K562 (cell line): ENCODE data around the gene RNU6-9. TPM values are rescaled to one million over a fixed set of nuclear protein-coding genes. Genes with fewer than 3 reads are reported as not detected.
A peak's percentile ranks its signal among the peaks of the same experiment; 100 is the strongest.

Experiments used
- ATF4 ChIP-seq: fragments of 450-650 bp; formaldehyde crosslinking; IDR thresholded peaks from 2 replicates; pipeline ENCODE4 v1.4.0; 2022; ENCODE audit warnings: mild to moderate bottlenecking, moderate library complexity
- CEBPB ChIP-seq: fragments of 450-650 bp; IDR thresholded peaks from 2 replicates; pipeline ENCODE4 v1.6.1; 2016; ENCODE audit warnings: missing genetic modification characterization, missing compliant biosample characterization
- HDAC6 ChIP-seq: IDR thresholded peaks from 2 replicates; pipeline ENCODE4 v1.6.1; 2012; ENCODE audit warnings: low read depth, mild to moderate bottlenecking, control low read depth, inconsistent platforms, low read length, moderate library complexity
- MAFG ChIP-seq: fragments of 450-650 bp; conservative IDR thresholded peaks from 2 replicates; pipeline ENCODE4 v1.6.1; 2016; ENCODE audit warnings: missing genetic modification characterization, missing compliant biosample characterization
- MEIS2 ChIP-seq: fragments of 450-650 bp; IDR thresholded peaks from 2 replicates; pipeline ENCODE4 v1.6.1; 2014; ENCODE audit warnings: mild to moderate bottlenecking; ENCODE audit not compliant: partially characterized antibody
- MXI1 ChIP-seq: IDR thresholded peaks from 2 replicates; pipeline ENCODE4 v1.6.1; 2011; ENCODE audit warnings: low read depth, mild to moderate bottlenecking, improper control_type of control experiment, low read length
- SIN3A ChIP-seq, 2 experiments: fragments of 150-350 bp in 1 of 2; IDR thresholded peaks; 2 replicates each; pipeline ENCODE4 v1.6.1; 2011 to 2016; ENCODE audit warnings: borderline replicate concordance in 2 of 2, low read depth in 2 of 2, low read length in 2 of 2, mild to moderate bottlenecking in 2 of 2, moderate library complexity in 2 of 2; ENCODE audit not compliant: control insufficient read depth in 1 of 2
- SIRT6 ChIP-seq: IDR thresholded peaks from one replicate; pipeline ENCODE4 v1.6.1; 2012; ENCODE audit warnings: low read depth, mild to moderate bottlenecking, control low read depth, inconsistent platforms, low read length, moderate library complexity
- SMARCA4 ChIP-seq: fragments of 450-650 bp; IDR thresholded peaks from 2 replicates; pipeline ENCODE4 v1.6.1; 2016
- TFAP4 ChIP-seq: sonication (generic); formaldehyde crosslinking; IDR thresholded peaks from 2 replicates; pipeline ENCODE4 v1.8.0; 2022; ENCODE audit warnings: missing genetic modification reagents, mild to moderate bottlenecking, moderate library complexity, borderline replicate concordance
- U2AF2 ChIP-seq: fragments of 200-400 bp; formaldehyde crosslinking; optimal IDR thresholded peaks from 2 replicates; pipeline ENCODE3; 2017; ENCODE audit warnings: low read depth, mild to moderate bottlenecking, low read length
- VEZF1 ChIP-seq: fragments of 200-800 bp; sonication (Bioruptor generic); IDR thresholded peaks from 2 replicates; pipeline ENCODE4 v1.6.1; 2017; ENCODE audit warnings: missing genetic modification characterization, missing compliant biosample characterization
- ZBTB43 ChIP-seq: sonication (generic); formaldehyde crosslinking; IDR thresholded peaks from 2 replicates; pipeline ENCODE4 v1.8.0; 2023; ENCODE audit warnings: mild to moderate bottlenecking, missing genetic modification reagents
- ZBTB7A ChIP-seq: IDR thresholded peaks from 2 replicates; pipeline ENCODE4 v1.6.1; 2011; ENCODE audit warnings: low read depth, mild to moderate bottlenecking, low read length, moderate library complexity, borderline replicate concordance; ENCODE audit not compliant: control insufficient read depth
- ZFPM2 ChIP-seq: fragments of 250-450 bp; sonication (Bioruptor Pico); IDR thresholded peaks from 2 replicates; pipeline ENCODE4 v1.5.1; 2022; ENCODE audit warnings: mild to moderate bottlenecking
- ZNF12 ChIP-seq: sonication (generic); formaldehyde crosslinking; IDR thresholded peaks from 2 replicates; pipeline ENCODE4 v1.4.0; 2020; ENCODE audit warnings: mild to moderate bottlenecking, missing genetic modification reagents
- ZNF212 ChIP-seq: fragments of 450-650 bp; formaldehyde crosslinking; IDR thresholded peaks from 2 replicates; pipeline ENCODE4 v1.4.0; 2020; ENCODE audit warnings: mild to moderate bottlenecking
- ZNF217 ChIP-seq: sonication (generic); formaldehyde crosslinking; IDR thresholded peaks from 2 replicates; pipeline ENCODE4 v1.8.0; 2022; ENCODE audit warnings: mild to moderate bottlenecking, missing genetic modification reagents
- ZNF316 ChIP-seq: fragments of 450-650 bp; IDR thresholded peaks from 2 replicates; pipeline ENCODE4 v1.6.1; 2016
- ZNF639 ChIP-seq, 2 experiments: fragments of 200-800 bp in 1 of 2; sonication (Bioruptor generic) in 1 of 2; sonication (generic) in 1 of 2; formaldehyde crosslinking in 1 of 2; IDR thresholded peaks in 1 of 2; conservative IDR thresholded peaks in 1 of 2; 2 replicates each; pipeline versions ENCODE4 v1.5.0 to v1.6.1; 2016 to 2020; ENCODE audit warnings: missing compliant biosample characterization in 1 of 2, missing genetic modification characterization in 1 of 2, missing genetic modification reagents in 1 of 2
- ZNF699 ChIP-seq: fragments of 250-450 bp; sonication (Bioruptor Pico); IDR thresholded peaks from 2 replicates; pipeline ENCODE4 v1.8.0; 2021; ENCODE audit warnings: mild to moderate bottlenecking, moderate library complexity; ENCODE audit not compliant: insufficient replicate concordance
- polyA plus RNA-seq, 8 experiments: library from polyadenylated mRNA; depleted of rRNA in 4 of 8; stranded (reverse) in 5 of 8; unstranded in 3 of 8; fragments of >200 nt; fragmentation: Nextera tagmentation in 2 of 8; fragmentation: Illumina TruSeq in 1 of 8; extraction: Ambion mirVana in 2 of 8; extraction: Trizol in 1 of 8; gene quantifications; 2 replicates each; pipeline versions ENCODE4 v1.2.1 to v1.2.3, GENCODE V29; 2011 to 2014; ENCODE audit warnings: inconsistent platforms in 1 of 8, missing spikeins in 1 of 8
- total RNA-seq, 7 experiments: library from RNA; depleted of rRNA in 6 of 7; stranded (reverse); fragments of >200 nt in 6 of 7; fragmentation: Illumina TruSeq in 2 of 7; extraction: Trizol in 2 of 7; gene quantifications; 2 replicates each; pipeline versions ENCODE4 v1.2.1 to v1.2.3, GENCODE V29; 2011 to 2021; ENCODE audit warnings: low replicate concordance in 1 of 7

Gene RNU6-9
- total and polyA plus RNA-seq, 9 of the 15 experiments (the other 6 are each of a cell fraction or from before 2014, with no cell fraction given), result not detected

GRCh38 chr19:927351-927779, 34.1 kb downstream of the RNU6-9 start (continued):
- TF ChIP-seq ZBTB43 (CRISPR knock-in tag) (no peak), SIN3A (IDR thresholded peaks at IDR 0.05; ENCODE audit: borderline replicate concordance in 2 of 2, control insufficient read depth in 1 of 2, low read depth in 2 of 2, low read length in 2 of 2) (peak in 1 of 2 experiments; percentile 43; a peak in 1 of 4 replicates), CEBPB (tag) (no peak), SIRT6 (no peak), ZFPM2 (CRISPR knock-in tag) (no peak), MEIS2 (no peak), ZNF212 (CRISPR knock-in tag) (no peak), ZBTB7A (peak; percentile 89), SMARCA4 (no peak), HDAC6 (no peak), ZNF699 (CRISPR knock-in tag) (no peak), ZNF639 (CRISPR knock-in tag; conservative IDR thresholded peaks at IDR 0.05 in 1 of 2, IDR thresholded peaks at IDR 0.05 in 1 of 2) (no peak), U2AF2 (no peak), ZNF12 (CRISPR knock-in tag) (no peak), TFAP4 (CRISPR knock-in tag) (no peak), ZNF217 (no peak), ATF4 (no peak), VEZF1 (CRISPR knock-in tag) (peak; percentile 63; the same call in 1 of the 2 replicates), MAFG (tag) (0 out of 2 replicates have a peak, but pooled peaks have one; percentile 21), ZNF316 (peak; percentile 69), MXI1 (no peak)
